WI38 (cell line): ENCODE data around the gene EPM2AIP1.

Experiments
- H3K4me3 ChIP-seq: 2 replicates; pipeline ENCODE4 v1.5.1; 2011; ENCODE audit warnings: low read depth, mild to moderate bottlenecking, control low read depth, low read length
- TF ChIP-seq, protein P1 (sequence below): IDR thresholded peaks from 2 replicates; pipeline ENCODE4 v1.5.1; 2012; ENCODE audit warnings: low read depth, mild to moderate bottlenecking, control low read depth, low read length

Gene EPM2AIP1

DNA sequence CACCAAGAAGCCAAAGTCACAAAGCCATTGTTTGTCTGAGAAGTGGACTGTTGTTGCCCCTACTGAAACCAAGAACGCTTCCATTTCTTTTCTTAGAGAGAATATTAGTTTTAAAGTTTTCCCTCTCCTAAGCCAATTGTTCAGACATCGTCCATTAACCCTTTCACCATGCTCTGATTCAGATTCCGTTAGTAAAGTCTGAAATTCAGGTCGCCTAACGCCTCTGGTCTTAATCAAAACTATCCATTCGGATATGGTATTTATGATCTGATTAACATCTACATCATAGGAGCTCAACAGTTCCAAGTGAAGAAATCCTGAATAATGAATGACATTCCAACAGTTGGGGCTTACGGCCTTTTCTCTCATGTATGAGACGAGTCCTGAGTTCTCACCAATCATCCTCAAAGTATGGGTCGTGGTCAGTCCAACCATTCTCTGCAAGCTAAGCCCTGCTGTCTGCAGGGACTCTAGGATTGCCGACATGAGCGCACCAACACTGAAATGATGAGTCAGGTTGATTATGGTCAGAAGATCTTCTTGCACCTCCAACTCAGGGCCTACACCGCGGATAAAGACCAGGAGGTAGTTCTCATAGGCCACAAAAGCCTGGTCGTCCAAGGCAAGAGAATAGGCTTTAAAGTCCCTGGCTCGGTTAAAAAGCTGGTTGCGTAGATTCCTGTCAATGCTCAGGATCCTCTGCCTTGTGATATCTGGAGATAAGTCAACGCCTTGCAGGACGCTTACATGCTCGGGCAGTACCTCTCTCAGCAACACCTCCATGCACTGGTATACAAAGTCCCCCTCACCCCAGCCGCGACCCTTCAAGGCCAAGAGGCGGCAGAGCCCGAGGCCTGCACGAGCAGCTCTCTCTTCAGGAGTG, 767 bp downstream of the EPM2AIP1 start:
- H3K4me3 ChIP-seq, result peak overlapping the region; percentile 93
- TF ChIP-seq, protein P1, sequence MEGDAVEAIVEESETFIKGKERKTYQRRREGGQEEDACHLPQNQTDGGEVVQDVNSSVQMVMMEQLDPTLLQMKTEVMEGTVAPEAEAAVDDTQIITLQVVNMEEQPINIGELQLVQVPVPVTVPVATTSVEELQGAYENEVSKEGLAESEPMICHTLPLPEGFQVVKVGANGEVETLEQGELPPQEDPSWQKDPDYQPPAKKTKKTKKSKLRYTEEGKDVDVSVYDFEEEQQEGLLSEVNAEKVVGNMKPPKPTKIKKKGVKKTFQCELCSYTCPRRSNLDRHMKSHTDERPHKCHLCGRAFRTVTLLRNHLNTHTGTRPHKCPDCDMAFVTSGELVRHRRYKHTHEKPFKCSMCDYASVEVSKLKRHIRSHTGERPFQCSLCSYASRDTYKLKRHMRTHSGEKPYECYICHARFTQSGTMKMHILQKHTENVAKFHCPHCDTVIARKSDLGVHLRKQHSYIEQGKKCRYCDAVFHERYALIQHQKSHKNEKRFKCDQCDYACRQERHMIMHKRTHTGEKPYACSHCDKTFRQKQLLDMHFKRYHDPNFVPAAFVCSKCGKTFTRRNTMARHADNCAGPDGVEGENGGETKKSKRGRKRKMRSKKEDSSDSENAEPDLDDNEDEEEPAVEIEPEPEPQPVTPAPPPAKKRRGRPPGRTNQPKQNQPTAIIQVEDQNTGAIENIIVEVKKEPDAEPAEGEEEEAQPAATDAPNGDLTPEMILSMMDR, result no peak

DNA sequence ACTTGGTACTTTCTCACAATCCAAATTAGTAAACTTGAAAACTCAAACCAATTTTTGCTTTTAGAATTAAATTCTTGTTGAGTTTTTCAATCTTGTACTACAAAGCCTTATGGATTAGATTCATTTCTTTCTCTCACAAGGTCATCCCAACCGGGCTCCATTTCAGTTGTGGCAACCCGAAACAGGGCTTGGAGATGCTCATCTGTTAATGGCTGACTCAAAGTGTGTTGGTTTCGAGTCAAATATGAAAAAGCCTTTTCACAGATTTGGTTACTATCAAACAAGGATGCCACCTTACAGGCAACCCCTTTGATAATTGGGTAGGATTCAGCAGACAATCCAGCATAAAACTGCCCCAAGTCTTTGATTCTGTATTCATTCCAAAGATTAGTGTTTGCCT, 1.8 kb downstream of the EPM2AIP1 start:
- TF ChIP-seq, protein P1, result no peak
- peak overlapping the region; percentile 93 for H3K4me3 ChIP-seq

DNA sequence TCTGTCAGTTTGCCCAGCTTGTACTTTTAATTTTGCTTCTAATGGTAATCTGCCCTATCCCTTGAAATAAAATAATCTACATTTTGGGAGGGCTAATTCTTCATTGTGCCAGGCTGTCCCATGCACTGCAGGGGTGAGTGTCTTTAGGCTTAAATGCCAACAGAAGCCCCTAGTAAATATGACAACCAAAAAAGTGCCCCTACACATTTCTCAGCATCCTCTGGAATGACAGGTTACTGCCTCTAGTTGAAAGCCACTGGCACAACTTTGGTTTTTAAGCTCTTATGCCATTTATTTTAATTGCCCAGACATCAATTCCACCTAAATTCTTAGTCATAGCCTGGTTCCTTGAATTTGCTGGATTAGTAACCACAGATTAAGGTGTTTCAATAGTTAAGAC, 3.4 kb downstream of the EPM2AIP1 start:
- H3K4me3 ChIP-seq, result no peak overlapping the region
- TF ChIP-seq, protein P1, result no peak

DNA sequence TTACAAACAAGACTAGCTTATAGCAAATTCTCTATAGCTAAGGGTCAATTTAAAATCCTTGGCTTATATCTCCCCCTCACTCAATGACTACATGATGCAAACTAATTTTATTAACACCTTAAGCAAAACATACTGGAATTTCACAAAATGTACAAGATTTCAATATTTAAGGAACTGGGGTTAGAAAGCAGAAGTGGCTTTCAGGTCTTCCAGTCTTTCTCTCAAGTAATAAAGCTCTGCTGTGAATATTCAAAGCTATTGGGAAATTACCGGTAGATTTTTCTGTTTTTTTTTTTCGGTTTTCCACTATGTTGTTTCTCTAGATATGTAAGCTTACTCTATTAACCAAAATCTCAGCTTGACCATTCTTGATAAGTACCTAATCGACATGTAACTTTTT, 3.9 kb downstream of the EPM2AIP1 start:
- H3K4me3 ChIP-seq, result no peak overlapping the region
- TF ChIP-seq, protein P1, result no peak

DNA sequence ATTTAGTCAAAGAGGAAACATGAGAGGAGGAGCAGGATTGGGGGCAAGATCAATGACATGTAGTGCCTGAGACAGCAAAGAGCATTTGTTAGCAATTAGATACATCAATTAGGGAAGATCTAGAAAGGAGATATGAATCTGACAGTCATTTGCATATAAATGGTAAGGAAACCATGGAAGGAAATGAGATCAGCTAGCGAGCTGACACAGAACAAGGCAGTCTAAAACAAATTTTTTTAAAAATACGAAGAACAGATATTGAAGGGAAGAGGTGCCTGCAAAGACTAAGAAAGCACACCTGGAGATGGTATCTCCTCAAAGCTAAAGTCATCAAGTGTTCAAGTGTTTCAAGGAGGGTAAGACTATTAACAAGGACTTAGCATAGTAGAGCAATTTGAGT, 4.6 kb downstream of the EPM2AIP1 start:
- H3K4me3 ChIP-seq, result no peak overlapping the region
- TF ChIP-seq, protein P1, result no peak

DNA sequence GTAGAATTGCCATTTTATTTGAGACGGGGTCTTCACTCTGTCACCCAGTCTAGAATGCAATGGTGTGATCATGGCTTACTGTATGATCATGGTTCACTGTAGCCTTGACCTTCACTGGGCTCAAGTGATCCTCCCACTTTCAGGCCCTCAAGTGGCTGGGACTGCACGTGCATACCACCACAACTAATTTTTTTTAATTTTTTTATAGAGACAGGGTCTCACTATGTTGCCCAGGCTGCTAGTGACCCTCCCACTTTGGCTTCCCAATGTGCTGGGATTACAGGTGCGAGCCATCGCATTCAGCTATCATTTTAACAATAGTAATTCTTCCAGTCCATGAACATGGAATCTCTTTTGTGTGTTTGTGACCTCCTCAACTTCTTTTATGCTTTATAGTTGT, 11.9 kb downstream of the EPM2AIP1 start:
- no peak overlapping the region for H3K4me3 ChIP-seq
- TF ChIP-seq, protein P1, result no peak

DNA sequence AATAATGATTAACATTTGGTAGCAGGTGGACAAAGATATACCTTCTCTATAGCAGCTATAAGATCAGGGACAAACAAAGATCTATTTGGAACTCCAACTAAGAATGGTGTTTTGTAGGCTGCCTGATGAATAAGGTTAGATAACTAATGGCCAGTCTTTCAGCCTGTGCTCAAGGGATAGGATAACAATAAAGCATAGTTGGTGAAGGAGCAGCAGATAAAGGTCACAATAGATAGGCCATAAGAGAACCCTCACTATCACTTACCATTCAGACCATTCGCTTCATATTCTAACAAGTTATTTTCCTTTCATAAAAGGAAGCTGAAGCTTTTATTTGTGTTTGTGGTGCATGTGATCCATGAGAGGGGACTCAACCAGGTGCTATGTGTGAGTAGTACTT, 19.8 kb downstream of the EPM2AIP1 start:
- TF ChIP-seq, protein P1, result no peak

More for the DNA sequence above, 19.8 kb downstream of the EPM2AIP1 start:
- H3K4me3 ChIP-seq, result no peak overlapping the region
